Testis (tissue), 2 donors: ENCODE results near the gene LRPAP1.

Experiments
- POLR2A ChIP-seq: fragments of 450-650 bp; IDR thresholded peaks from one replicate; pipeline ENCODE4 v1.6.1; 2017; ENCODE audit warnings: antibody characterized with exemption, mild to moderate bottlenecking, moderate library complexity
- TF ChIP-seq, protein P1 (sequence below), 3 experiments: fragments of 450-650 bp in 2 of 3; fragments of 200-600 bp in 1 of 3; sonication (generic) in 1 of 3; IDR thresholded peaks; one replicate each; pipeline ENCODE4 v1.5.1; 2016 to 2019; ENCODE audit warnings: antibody characterized with exemption in 3 of 3, mild to moderate bottlenecking in 2 of 3, moderate library complexity in 1 of 3

DNA sequence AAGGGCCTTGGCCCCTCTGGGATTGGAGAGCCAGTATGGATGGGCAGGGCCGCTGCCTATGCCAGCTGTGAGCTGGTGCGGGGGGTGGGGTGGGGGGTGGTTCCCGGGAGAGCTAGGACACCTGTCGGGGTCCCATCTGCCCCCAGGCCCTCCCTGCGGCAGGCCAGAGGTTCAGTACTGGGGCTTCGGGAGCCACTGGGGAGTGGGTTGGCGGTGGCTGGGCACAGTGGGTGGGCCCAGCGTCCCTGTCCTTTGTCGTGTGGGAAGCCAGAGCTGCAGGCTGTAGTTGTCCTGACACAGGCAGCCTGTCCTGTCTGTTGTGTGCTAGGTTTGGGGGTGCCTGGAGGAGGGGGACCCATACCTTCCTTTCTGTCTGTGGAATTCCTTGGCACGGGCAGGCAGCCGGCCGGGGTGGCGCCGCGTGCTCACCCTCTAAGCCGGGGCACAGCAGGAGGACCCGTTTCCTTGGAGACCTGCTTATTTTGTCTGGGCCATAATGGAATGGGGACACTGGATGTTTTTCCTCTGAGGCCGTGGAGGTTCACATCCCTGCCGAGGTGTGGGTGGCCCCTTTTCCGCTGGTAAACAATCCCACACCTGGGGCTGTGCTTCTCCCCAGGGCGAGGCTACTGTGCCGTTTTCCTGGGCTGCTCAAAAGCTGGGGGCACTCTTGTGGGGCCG lies 54.3 kb downstream of the LRPAP1 start:
- no peak for TF ChIP-seq POLR2A
- TF ChIP-seq, protein P1, sequence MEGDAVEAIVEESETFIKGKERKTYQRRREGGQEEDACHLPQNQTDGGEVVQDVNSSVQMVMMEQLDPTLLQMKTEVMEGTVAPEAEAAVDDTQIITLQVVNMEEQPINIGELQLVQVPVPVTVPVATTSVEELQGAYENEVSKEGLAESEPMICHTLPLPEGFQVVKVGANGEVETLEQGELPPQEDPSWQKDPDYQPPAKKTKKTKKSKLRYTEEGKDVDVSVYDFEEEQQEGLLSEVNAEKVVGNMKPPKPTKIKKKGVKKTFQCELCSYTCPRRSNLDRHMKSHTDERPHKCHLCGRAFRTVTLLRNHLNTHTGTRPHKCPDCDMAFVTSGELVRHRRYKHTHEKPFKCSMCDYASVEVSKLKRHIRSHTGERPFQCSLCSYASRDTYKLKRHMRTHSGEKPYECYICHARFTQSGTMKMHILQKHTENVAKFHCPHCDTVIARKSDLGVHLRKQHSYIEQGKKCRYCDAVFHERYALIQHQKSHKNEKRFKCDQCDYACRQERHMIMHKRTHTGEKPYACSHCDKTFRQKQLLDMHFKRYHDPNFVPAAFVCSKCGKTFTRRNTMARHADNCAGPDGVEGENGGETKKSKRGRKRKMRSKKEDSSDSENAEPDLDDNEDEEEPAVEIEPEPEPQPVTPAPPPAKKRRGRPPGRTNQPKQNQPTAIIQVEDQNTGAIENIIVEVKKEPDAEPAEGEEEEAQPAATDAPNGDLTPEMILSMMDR (IDR thresholded peaks at IDR 0.05) = no peak
